Keratinocyte (primary cell): ENCODE data around the gene PRDX1. TPM values are rescaled to one million over a fixed set of nuclear protein-coding genes. Genes with fewer than 3 reads are reported as not detected.
A peak's percentile ranks its signal among the peaks of the same experiment; 100 is the strongest.

ENCODE experiments used
- DNase-seq: peaks from one replicate; pipeline ENCODE4 v3.0.0-alpha.2; 2011; ENCODE audit warnings: low read depth, missing footprints, low spot score
- FAIRE-seq: peaks from 2 replicates; lab custom pipeline; 2011; peaks lifted over from hg19 to GRCh38; lab: Jason Lieb, UNC
- H2AFZ ChIP-seq: 2 replicates; pipeline ENCODE4 v1.6.0; 2012; ENCODE audit warnings: low read length, control low read depth, inconsistent platforms; ENCODE audit not compliant: control insufficient read depth
- H3K27ac ChIP-seq: 2 replicates; pipeline ENCODE4 v1.5.1; 2011; ENCODE audit warnings: low read length; ENCODE audit not compliant: control insufficient read depth, insufficient read depth
- H3K27me3 ChIP-seq: 3 replicates; pipeline ENCODE4 v1.6.0; 2011; ENCODE audit warnings: low read length; ENCODE audit not compliant: control insufficient read depth, insufficient read depth; ENCODE audit errors: extremely low read depth
- H3K36me3 ChIP-seq, 2 experiments: 2 replicates in 1 of 2; 3 replicates in 1 of 2; pipeline ENCODE4 v1.5.1; 2011; ENCODE audit warnings: low read length in 2 of 2, mild to moderate bottlenecking in 1 of 2; ENCODE audit not compliant: control insufficient read depth in 2 of 2, insufficient read depth in 2 of 2; ENCODE audit errors: extremely low read depth in 1 of 2
- H3K4me1 ChIP-seq: 3 replicates; pipeline ENCODE4 v1.5.1; 2011; ENCODE audit warnings: low read length; ENCODE audit not compliant: control insufficient read depth, insufficient read depth; ENCODE audit errors: extremely low read depth
- H3K4me2 ChIP-seq: 3 replicates; pipeline ENCODE4 v1.6.0; 2011; ENCODE audit warnings: low read depth, low read length; ENCODE audit not compliant: control insufficient read depth, insufficient read depth; ENCODE audit errors: extremely low read depth
- H3K4me3 ChIP-seq, 3 experiments: fragments of 200-600 bp in 1 of 3; sonication (generic) in 1 of 3; 2 replicates in 2 of 3; 3 replicates in 1 of 3; pipeline ENCODE4 v1.5.1; 2011 to 2016; ENCODE audit warnings: low read length in 3 of 3, mild to moderate bottlenecking in 3 of 3, control low read depth in 2 of 3, inconsistent platforms in 1 of 3, low read depth in 1 of 3, mixed read lengths in 1 of 3, mixed run types in 1 of 3, moderate library complexity in 1 of 3; ENCODE audit not compliant: control insufficient read depth in 2 of 3, insufficient read depth in 2 of 3; ENCODE audit errors: extremely low read depth in 1 of 3
- H3K79me2 ChIP-seq: 2 replicates; pipeline ENCODE4 v1.6.0; 2012; ENCODE audit warnings: low read length; ENCODE audit not compliant: control insufficient read depth, insufficient read depth
- H3K9ac ChIP-seq: 3 replicates; pipeline ENCODE4 v1.6.0; 2011; ENCODE audit warnings: low read length; ENCODE audit not compliant: control insufficient read depth, insufficient read depth; ENCODE audit errors: extremely low read depth
- H3K9me1 ChIP-seq: 3 replicates; pipeline ENCODE4 v1.6.0; 2011; ENCODE audit warnings: low read length; ENCODE audit not compliant: control insufficient read depth, insufficient read depth; ENCODE audit errors: extremely low read depth
- H3K9me3 ChIP-seq: 2 replicates; pipeline ENCODE4 v1.5.1; 2012; ENCODE audit warnings: low read depth, low read length; ENCODE audit not compliant: control insufficient read depth
- H4K20me1 ChIP-seq: 3 replicates; pipeline ENCODE4 v1.6.0; 2011; ENCODE audit warnings: low read length; ENCODE audit not compliant: control insufficient read depth, insufficient read depth; ENCODE audit errors: extremely low read depth
- CTCF ChIP-seq, 3 experiments: IDR thresholded peaks in 1 of 3; conservative IDR thresholded peaks in 1 of 3; optimal IDR thresholded peaks in 1 of 3; 2 replicates in 2 of 3; 3 replicates in 1 of 3; pipeline versions ENCODE3 to v1.5.1; 2011; ENCODE audit warnings: low read length in 3 of 3, mild to moderate bottlenecking in 3 of 3, moderate library complexity in 2 of 3, control low read depth in 1 of 3, inconsistent platforms in 1 of 3; ENCODE audit not compliant: insufficient read depth in 2 of 3; ENCODE audit errors: extremely low read depth in 1 of 3
- EZH2 ChIP-seq: IDR thresholded peaks from one replicate; pipeline ENCODE4 v1.6.1; 2012; ENCODE audit warnings: inconsistent platforms, mild to moderate bottlenecking, low read length, moderate library complexity
- dilution Hi-C: fragments of 300-500 bp; cut with MboI; formaldehyde crosslinking; loops from one replicate; pipeline ENCODE4 v1.7.0; 2020; ENCODE audit warnings: low sequenced_read_pairs; ENCODE audit not compliant: extremely low pct_ligation_motif_present
- polyA plus RNA-seq, 5 experiments: library from polyadenylated mRNA; depleted of rRNA in 3 of 5; stranded (reverse) in 3 of 5; stranded (forward) in 1 of 5; unstranded in 1 of 5; fragments of >200 nt; gene quantifications; 1 replicate in 1 of 5; 2 replicates in 3 of 5; 3 replicates in 1 of 5; pipeline versions ENCODE4 v1.2.1 to v1.2.3, GENCODE V29; 2011 to 2012; ENCODE audit warnings: missing spikeins in 2 of 5, low read depth in 1 of 5, low replicate concordance in 1 of 5

PRDX1 gene
- polyA plus RNA-seq, 1 donor (not counting 4 experiments of a cell fraction or from before 2014, with no cell fraction given): 1,251 TPM

GRCh38 chr1:45566722-45567121 lies 45.0 kb upstream of the PRDX1 start:
- no peak overlapping the region for H3K4me3 ChIP-seq

GRCh38 chr1:45563843-45564242 lies 42.2 kb upstream of the PRDX1 start:
- no peak for FAIRE-seq

More at GRCh38 chr1:45566722-45567121, 45.0 kb upstream of the PRDX1 start:
- Histone ChIP-seq H2AFZ (no peak overlapping the region), H3K27ac (no peak overlapping the region), H3K4me2 (no peak overlapping the region), H3K9me3 (no peaks in the 10 kb centered on the region), H3K79me2 (no peaks in the 10 kb centered on the region), H4K20me1 (no peaks in the 10 kb centered on the region), H3K9me1 (no peaks in the 10 kb centered on the region), H3K27me3 (no peaks in the 10 kb centered on the region), H3K9ac (no peak overlapping the region), H3K36me3 (peaks cover 34 to 45% of the 10 kb centered on the region in 2 experiments), H3K4me1 (no peaks in the 10 kb centered on the region)
- TF ChIP-seq CTCF (optimal IDR thresholded peaks at IDR 0.05 in 1 of 3, IDR thresholded peaks at IDR 0.05 in 1 of 3, conservative IDR thresholded peaks at IDR 0.05 in 1 of 3; ENCODE audit: extremely low read depth in 1 of 3, insufficient read depth in 2 of 3, low read length in 3 of 3) (no peak), EZH2 (no peak)
- dilution Hi-C loops: no loop called here
- FAIRE-seq (no peak), DNase-seq (no peak)

GRCh38 chr1:45557422-45557944 lies 35.8 kb upstream of the PRDX1 start:
- Histone ChIP-seq H3K36me3 (peaks cover 10 to 14% of the 10 kb centered on the region in 2 experiments), H3K4me3 (no peak overlapping the region), H3K9ac (no peak overlapping the region), H3K79me2 (peaks cover 2% of the 10 kb centered on the region), H3K9me1 (no peaks in the 10 kb centered on the region), H3K9me3 (no peaks in the 10 kb centered on the region), H3K27ac (peak overlapping the region; percentile 0), H2AFZ (no peak overlapping the region), H3K4me1 (peaks cover 13% of the 10 kb centered on the region), H3K4me2 (peak overlapping the region; percentile 47), H4K20me1 (no peaks in the 10 kb centered on the region), H3K27me3 (no peaks in the 10 kb centered on the region)
- dilution Hi-C loops: no loop called here
- TF ChIP-seq EZH2: no peak
- TF ChIP-seq CTCF (optimal IDR thresholded peaks at IDR 0.05 in 1 of 3, IDR thresholded peaks at IDR 0.05 in 1 of 3, conservative IDR thresholded peaks at IDR 0.05 in 1 of 3; ENCODE audit: extremely low read depth in 1 of 3, insufficient read depth in 2 of 3, low read length in 3 of 3): no peak
- FAIRE-seq: no peak
- no peak for DNase-seq

More at GRCh38 chr1:45563843-45564242, 42.2 kb upstream of the PRDX1 start:
- Histone ChIP-seq H2AFZ (no peak overlapping the region), H3K36me3 (peaks cover 23 to 29% of the 10 kb centered on the region in 2 experiments), H3K27ac (no peak overlapping the region), H3K4me3 (no peak overlapping the region), H3K79me2 (no peaks in the 10 kb centered on the region), H3K4me1 (no peaks in the 10 kb centered on the region), H3K9me1 (no peaks in the 10 kb centered on the region), H3K9me3 (no peaks in the 10 kb centered on the region), H3K9ac (no peak overlapping the region), H4K20me1 (no peaks in the 10 kb centered on the region), H3K27me3 (no peaks in the 10 kb centered on the region), H3K4me2 (no peak overlapping the region)
- dilution Hi-C loops: no loop called here
- no peak for TF ChIP-seq EZH2
- no peak for DNase-seq
